HG03521 (cell line): ENCODE results near the gene CEACAM21.
"Not testable (repeated sequence)": the region's sequence is repeated elsewhere in the genome, so short reads cannot be mapped to it uniquely, and the experiment has no call there.

ENCODE experiments used
- ATAC-seq: cut with Tn5 transposase; IDR thresholded peaks from one replicate; pipeline ENCODE4 v1.9.1; 2021; ENCODE audit warnings: mild to moderate bottlenecking, moderate library complexity; ENCODE audit not compliant: unreplicated experiment

CEACAM21 gene

DNA sequence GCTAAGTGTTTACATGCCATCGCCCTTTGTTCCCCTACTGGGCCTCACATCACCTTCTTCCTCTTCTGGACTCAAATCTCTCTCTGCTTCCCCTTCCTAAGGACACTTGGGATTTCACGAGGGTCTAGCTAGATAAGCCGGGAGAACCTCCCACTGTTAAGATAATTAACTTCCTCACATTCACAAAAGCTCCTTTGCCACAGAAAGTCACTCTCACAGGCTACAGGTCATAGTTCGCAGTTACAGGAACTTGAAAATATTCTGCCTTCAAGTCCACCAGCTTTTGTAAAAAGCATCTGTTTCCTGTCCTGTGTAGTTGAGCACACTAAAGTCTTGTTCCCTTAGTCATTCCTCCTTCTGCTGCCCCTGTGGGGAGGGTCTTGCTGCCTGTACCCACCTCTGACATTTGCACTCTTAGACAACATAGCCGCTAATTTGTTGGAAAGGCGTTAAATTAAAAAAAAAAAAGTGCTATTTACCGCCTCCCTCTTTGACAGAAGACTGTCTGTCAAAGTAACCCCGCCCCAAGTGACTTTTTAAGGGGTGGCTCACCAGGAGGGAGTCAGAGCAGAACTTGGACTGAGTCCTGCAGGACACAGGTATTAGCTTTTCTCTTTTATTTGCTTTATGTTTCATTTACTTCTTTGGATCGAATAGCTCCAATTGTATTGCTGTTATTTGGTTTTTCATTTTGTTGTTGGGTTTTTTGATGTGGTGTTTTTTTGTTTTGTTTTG lies 26.8 kb upstream of the CEACAM21 start:
- ATAC-seq, result peak; percentile 39

DNA sequence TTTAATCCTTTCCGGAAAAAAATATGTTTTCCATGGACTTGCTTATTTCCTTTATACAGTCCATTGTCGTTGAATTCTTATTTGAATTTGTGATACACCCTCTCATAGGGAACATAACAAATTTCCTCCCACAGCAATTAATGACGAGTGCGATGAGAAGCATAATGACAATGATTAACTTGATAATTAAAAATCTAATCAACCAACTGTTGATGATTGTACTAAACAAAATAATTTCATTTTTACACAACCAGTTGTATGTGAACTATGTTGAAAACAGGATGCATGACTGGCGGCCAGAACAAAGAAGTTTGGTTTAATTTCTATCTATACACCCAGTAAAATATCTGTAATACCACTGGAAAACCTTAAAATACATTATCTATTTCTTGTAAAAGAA lies 26.1 kb upstream of the CEACAM21 start:
- no peak for ATAC-seq

DNA sequence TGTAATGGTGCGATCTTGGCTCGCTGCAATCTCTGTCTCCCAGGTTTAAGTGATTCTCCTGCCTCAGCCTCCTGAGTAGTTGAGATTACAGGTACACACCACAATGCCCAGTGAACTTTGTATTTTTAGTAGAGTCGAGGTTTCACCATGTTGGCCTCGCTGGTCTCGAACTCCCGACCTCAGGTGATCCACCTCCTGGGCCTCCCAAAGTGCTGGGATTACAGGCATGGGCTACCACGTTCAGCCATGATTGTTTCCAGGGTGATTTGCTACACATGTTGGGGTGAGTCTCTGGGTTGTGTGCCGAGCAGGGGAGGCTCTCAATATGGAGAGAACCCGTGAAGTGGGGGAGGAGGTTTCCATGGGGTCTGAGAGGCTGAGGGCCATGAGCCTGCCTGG lies 24.8 kb upstream of the CEACAM21 start:
- no peak for ATAC-seq

DNA sequence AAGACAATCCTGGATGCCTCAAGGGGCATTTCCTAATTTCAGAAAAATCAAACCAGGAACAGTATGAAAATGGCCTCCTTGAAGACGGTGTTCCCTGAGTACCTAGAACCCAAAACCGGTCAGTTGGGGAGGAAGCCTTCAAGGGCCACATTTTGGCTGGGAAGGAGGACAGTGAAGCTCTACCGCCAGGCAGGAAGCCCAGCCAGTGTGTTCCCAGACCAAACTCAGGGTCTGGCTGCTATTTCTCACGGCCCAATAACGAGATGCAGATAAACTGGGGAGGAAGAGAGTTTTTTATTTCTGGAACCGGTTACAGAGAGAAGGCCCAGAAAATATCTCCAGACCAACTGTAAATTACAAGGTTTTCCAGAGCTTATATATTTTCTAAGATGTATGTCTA lies 24.3 kb upstream of the CEACAM21 start:
- ATAC-seq, result no peak

DNA sequence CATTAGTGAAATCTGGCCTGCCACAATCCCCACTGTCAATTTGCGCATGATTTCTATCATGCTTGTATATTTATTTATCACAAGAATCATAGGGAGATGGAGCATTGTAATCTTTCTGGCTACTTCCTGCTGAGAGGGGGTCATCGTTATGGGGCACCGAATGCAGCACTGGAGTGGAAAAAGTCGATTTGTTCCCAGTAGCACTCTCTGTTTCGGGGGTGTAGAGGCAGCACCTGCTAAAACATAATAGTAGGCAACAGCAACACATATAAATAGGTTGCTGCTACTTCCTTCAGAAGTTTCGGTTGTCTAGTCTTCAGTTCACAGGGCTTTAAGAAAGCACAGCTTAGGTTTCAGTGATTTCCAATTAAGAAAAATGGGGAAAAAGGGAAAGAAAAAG lies 23.4 kb upstream of the CEACAM21 start:
- ATAC-seq, result peak; percentile 37

DNA sequence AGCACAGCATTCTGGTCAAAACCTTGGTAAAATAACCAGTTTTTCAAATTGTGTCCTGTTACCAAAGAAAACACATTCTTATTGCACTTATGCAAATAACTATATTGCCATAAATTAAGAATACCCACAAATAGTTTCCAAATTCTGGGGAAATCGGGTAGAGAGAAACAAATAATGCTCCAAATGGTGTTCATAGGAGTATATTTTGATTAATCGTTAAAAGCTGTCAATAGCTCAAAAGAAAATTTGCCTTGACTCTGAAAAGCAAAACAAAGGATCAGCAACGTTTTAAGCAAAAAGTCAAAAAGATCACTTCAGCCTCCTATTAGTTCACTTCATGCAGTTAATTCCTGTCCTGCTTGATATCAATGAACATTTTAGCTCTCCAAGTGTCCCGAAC lies 22.2 kb upstream of the CEACAM21 start:
- no peak for ATAC-seq

DNA sequence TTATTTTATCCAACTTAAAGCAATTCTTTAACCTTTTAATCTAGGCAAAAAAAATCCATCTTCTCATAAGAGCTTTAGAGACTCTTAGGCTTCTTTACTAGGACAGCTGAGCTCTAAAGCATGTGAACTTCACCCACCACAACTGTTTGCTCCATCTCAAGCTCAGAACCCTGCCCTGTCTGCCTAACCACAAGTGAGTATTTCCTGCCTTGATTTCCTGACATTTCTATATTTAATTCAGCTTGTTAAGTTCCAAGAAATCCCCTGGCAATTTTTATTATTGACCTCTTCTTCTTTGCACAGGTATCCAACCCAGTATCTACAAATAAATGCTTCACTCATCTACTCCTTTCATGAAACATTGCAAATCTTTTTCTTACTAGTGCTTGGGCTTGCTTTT lies 21.1 kb upstream of the CEACAM21 start:
- no peak for ATAC-seq

DNA sequence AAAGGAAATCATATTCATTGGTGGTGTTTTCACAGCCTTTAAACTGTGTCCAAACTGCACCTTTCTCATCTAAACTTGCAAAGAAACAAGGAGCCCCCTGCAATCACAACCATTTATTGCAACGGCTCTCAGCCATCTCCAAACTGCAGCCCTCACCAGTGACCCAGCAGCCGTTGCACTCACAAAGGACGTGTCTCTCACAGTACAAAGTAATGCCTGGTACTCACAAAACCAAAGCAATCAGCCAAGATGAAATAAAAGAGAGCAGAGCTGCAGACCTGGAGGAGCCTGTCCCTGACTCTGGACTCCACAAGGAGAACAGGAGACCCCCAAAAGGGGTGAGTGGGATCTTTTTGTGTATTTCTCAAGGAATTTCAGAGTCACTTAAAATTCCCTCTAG lies 20.2 kb upstream of the CEACAM21 start:
- no peak for ATAC-seq

DNA sequence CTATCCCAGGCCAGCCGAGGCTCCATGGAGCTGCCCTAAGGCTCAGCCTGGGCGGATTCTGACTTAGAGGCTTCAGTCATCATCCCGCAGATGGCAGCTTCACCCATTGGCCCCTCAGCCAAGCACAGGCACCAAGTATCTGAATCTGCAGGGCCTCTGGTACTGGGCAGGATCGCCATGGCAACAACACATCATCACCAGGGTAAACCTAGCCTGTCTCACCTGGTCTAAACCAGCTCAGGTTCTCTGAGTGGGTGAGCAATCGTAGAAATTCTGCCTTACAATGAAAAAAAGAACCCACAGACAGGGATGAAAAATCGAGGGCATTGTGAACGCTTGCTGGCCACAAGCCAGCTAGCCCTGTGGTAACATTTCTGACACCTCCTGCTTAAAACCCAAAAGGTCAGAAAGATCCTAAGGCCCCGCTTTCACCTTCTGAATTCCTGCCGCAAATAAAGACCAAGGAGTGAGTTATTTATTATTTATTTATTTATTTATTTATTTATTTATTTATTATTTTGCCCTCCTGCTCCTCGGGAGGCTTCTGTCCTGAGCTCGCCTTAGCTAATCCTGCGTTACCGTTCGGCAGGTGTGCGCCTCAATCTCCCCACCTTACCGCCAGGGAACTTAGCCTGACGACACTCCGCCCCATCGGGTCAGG lies 12.0 kb upstream of the CEACAM21 start:
- ATAC-seq, result peak; percentile 13

DNA sequence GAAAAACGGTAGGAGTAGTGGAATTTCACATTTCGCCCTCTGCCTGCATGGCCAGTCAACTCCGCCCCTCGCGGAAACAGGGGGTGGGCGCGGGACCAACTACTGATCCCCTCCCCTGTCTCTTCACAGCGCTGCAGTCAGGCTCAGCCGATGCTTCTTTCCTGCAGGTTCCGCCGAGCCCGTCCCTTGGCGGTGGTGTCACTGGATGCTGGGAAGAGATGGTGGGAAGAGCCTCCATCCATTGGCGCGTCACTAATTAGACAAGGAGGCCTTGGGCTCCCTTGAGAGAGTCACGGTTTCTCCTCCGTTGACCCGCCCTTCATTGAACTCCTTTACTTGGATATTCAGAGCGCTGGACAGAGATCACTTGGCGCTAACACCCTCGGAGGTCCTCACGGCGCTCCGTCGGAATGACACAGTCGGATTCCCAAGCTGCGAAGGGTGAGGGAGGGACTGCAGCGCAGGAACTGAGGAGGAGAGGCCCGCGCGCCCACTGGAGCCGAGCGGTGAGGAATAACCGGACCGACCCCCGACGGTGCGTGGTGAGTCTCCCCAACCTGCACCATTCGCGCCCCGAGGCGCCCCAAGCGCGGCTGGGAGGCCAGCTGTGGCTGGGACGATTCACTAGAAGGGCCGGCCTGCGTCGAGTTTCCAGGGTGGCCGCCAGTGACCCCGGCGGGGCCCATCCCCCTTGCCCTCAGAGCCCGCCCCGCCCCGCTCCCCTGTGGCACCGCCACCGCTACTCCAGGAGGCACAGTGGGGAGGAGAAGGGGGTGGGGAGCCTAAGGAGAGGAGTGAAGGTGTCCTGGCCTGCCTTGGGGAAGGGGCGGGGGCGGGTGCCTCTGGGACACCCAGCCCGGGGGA lies 11.2 kb upstream of the CEACAM21 start:
- no peak for ATAC-seq

DNA sequence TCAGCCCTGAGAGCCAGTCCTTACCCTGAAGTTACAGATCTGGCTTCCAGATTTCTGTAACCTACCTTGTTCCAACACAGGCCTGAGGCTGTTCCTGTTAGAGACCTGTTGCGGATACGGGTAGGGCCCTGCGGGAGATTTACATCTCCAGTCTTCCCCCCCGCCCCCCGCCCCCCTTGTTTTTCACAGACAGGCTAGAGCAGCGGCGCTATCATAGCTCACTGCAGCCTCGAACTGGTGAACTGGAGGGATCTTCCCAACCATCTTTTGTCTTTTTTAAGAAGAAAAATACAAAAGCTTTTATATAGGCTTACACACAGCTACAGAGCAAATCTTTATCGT lies 10.6 kb upstream of the CEACAM21 start:
- no peak for ATAC-seq

DNA sequence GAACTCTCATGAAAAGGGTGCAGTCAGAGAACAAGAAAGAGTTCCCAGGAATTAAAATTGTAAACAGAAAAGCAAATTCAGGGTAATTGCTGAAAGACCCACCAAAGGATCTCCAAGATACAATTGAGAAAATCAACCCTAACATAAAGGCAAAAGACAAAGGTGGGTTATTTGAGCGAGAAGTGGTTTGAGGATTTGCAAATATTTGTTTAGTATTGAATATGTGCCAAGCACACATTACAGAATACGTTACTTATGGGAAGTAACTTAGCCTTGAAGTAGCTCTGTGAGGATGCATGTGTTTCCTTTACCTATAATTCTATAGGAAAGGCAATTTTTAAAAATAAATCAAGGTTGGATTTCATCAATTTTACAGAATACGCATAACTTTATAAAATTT lies 10.0 kb upstream of the CEACAM21 start:
- no peak for ATAC-seq

DNA sequence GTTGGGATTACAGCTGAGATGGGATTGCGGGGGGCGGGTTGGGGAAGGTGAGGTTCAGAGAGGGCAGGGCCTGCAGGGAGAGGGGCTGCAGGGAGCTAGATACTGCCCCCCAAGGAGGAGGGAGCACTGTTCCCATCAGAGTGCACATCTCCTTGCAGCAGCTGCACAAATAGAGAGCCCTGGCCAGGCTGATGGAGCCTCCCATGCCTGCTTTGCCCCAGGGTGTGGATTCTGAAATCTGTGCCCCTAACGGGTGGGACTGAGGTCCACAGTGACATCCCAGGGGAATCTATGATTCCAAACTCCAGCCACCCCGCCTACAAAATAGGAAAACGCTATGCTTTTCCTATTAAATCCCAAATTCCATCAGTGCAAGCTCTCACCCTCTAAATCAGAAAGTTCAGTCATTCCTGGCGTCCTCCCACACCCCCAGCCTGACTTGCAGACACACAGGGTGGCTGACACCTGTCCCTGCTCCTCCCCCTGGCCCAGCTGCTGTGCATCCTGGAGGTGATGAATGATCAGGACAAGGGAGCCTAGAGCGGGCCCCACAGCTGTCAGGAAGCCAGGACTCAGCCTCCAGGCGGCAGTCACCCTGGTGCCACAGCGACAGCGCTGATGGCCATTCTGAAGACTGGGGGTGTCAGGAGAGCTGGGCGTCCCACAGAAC lies 6.3 kb upstream of the CEACAM21 start:
- ATAC-seq, result no peak

DNA sequence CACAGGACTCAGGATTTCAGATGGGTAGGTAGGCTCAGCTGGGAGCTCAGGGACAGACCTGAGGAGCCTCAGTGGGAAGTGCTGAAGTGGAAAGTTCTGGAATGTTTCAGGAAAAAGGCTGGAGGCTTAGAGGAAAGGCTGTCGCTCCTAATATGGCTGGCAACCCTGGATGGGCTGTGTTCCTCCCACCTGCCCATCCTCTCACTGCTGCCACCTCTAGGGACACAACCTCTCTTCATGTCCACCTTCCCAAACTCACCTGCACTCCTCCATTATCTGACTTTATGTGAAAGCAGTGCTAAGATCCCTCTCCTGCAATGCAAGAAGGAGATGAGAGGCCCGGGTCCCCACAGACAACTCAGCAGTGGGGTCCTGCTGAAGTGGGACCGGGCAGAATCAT lies 5.8 kb upstream of the CEACAM21 start:
- ATAC-seq, result no peak

DNA sequence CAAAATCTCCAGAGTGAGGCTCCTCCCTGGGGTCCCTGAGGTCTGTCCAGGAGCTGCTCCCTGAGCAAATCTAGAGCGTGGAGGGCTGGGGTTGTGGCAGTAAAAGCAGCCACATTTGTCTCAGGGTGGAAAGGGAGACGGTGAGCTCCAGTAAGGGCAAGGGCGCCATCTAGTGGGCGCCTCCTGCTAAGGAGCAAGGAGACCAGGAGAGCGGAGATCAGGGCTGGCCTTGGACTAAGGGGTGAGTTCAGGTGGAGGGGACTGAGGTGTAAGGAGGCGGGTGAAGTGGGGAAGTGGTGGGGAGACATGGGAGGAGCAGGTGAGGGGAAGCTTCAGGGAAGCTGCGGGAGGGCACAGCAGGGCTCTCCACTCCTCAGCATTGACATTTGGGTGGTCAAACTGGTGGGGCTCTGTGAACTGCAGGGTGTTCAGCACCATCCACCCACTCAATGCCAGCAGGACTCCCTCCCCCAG lies 5.3 kb upstream of the CEACAM21 start:
- ATAC-seq, result no peak

DNA sequence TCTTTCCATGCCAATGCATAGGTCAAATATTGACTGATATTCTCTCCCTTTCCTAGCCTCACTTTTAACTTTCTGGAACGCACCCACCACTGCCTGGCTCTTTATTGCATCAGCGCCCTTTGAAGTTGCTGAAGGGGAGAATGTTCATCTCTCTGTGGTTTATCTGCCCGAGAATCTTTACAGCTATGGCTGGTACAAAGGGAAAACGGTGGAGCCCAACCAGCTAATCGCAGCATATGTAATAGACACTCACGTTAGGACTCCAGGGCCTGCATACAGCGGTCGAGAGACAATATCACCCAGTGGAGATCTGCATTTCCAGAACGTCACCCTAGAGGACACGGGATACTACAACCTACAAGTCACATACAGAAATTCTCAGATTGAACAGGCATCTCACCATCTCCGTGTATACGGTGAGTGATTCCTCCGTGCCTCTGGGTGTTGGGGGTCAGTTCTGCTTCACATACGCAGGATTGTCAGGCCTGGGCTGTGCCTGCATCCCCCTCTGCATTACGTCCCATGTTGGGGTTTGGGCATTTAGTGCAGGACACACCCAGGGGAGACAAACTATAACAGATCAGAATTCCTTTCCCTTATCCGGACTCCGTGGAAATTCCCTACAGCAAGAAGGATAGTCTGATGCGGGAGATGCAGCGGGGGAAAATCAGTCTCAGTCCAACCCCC lies 1.3 kb downstream of the CEACAM21 start:
- ATAC-seq, result no peak

DNA sequence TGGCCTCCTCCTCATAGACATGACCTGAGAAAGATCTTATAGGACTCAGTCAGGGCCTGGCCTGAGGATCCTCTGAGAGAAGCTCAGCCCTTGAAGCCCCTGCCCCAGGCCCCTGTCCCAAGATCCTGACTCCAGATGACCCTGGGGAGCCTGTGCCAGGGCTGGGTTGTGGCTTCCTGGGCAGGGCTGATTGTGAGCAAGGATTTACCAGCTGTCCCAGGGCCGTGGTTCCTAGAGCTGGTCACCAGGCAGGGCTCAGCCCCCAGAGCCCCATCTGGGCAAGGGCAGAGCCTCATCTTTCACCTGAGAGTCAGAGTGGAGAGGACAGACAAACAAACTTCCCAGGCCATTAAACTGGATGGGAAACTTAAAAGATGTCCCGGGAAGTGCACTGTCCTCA lies 1.9 kb downstream of the CEACAM21 start:
- ATAC-seq, result no peak

DNA sequence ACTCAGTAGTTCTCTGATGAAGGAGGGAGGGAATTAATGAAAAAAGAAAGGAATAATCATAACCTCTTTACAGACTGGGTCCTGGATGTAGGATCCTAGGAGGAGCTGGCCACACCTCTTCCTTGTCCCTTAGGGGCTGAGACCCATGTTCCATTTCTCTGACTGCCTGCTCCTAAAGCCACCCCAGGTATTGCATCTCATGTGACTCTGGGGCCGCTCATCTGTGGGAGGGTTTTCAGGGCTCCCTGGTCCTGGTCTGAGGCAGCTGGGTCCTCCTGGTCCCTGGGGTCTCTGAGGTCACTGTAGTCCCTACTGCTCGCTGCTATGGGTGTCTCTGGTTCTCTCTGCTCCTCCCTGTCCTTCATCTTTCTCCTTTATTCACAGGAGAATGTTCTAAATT lies 2.9 kb downstream of the CEACAM21 start:
- ATAC-seq, result no peak

DNA sequence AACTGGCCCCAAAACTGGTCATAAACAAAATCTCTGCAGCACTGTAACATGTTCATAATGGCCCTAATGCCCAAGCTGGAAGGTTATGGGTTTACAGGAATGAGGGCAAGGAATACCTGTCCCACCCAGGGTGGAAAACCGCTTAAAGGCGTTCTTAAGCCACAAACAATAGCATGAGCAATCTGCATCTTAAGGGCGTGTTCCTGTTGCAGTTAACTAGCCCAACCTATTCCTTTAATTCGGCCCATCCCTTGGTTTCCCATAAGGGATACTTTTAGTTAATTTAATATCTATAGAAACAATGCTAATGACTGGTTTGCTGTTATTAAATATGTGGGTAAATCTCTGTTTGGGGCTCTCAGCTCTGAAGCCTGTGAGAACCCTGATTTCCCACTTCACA lies 5.1 kb downstream of the CEACAM21 start:
- ATAC-seq, result not testable (repeated sequence)

DNA sequence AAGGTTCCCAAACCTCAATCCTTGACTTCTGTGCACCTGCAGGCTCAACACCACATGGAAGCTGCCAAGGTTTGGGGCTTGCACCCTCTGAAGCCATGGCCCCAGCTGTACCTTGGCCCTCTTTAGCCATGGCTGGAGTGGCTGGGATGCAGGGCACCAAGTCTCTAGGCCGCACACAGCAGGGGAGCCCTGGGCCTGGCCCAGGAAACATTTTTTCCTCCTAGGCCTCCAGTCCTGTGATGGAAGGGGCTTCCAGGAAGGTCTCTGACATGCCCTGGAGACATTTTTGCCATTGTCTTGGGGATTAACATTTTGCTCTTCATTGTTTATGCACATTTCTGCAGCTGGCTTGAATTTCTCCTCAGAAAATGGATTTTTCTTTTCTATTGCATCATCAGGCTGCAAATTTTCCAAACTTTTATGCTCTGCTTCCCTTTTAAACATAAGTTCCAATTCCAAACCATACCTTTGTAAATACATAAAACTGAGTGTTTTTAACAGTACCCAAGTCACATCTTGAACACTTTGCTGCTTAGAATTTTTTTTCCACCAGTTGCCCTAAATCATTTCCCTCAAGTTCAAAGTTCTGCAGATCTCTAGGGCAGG lies 6.7 kb downstream of the CEACAM21 start:
- ATAC-seq, result not testable (repeated sequence)
